Neuronal stem cell (in vitro differentiated cells): ENCODE measurements around the gene CPN2.

Experiments used
- DNase-seq: peaks from one replicate; pipeline ENCODE4 v3.0.0-alpha.2; 2013; ENCODE audit warnings: low spot score
- H2AFZ ChIP-seq: one replicate; pipeline ENCODE4 v1.6.1; 2013; ENCODE audit warnings: mild to moderate bottlenecking, low read length, inconsistent platforms
- H2AK5ac ChIP-seq: 2 replicates; pipeline ENCODE4 v1.6.1; 2013; ENCODE audit warnings: low read depth, mild to moderate bottlenecking, inconsistent platforms, low read length, moderate library complexity, mixed read lengths
- H2BK120ac ChIP-seq: 2 replicates; pipeline ENCODE4 v1.6.1; 2013; ENCODE audit warnings: low read depth, mild to moderate bottlenecking, inconsistent platforms, low read length, moderate library complexity, mixed read lengths
- H2BK12ac ChIP-seq: one replicate; pipeline ENCODE4 v1.6.1; 2013; ENCODE audit warnings: low read length, inconsistent platforms
- H2BK15ac ChIP-seq: 2 replicates; pipeline ENCODE4 v1.6.1; 2013; ENCODE audit warnings: mild to moderate bottlenecking, low read length, inconsistent platforms, mixed read lengths
- H2BK5ac ChIP-seq: one replicate; pipeline ENCODE4 v1.6.1; 2013; ENCODE audit warnings: inconsistent platforms, mild to moderate bottlenecking, low read length, moderate library complexity
- H3K14ac ChIP-seq: one replicate; pipeline ENCODE4 v1.6.1; 2013; ENCODE audit warnings: low read length, inconsistent platforms
- H3K18ac ChIP-seq: 2 replicates; pipeline ENCODE4 v1.6.1; 2013; ENCODE audit warnings: low read length, inconsistent platforms
- H3K23ac ChIP-seq: 2 replicates; pipeline ENCODE4 v1.6.1; 2013; ENCODE audit warnings: low read depth, mild to moderate bottlenecking, mixed read lengths, low read length, inconsistent platforms; ENCODE audit not compliant: poor library complexity
- H3K27ac ChIP-seq: replicated peaks from 3 replicates; pipeline ENCODE4 v1.5.1; 2013; ENCODE audit warnings: low read length, inconsistent platforms
- H3K27me3 ChIP-seq, 3 experiments: 2 replicates each; pipeline ENCODE4 v1.6.1; 2013; ENCODE audit warnings: low read length in 3 of 3, mild to moderate bottlenecking in 2 of 3, inconsistent platforms in 1 of 3, low read depth in 1 of 3, mixed read lengths in 1 of 3, moderate library complexity in 1 of 3; ENCODE audit not compliant: control insufficient read depth in 3 of 3, insufficient read depth in 3 of 3
- H3K36me3 ChIP-seq, 2 donors: replicated peaks in 1 of 2; 2 replicates each; pipeline ENCODE4 v1.6.1; 2013; ENCODE audit warnings: low read length in 2 of 2; ENCODE audit not compliant: control insufficient read depth in 2 of 2, insufficient read depth in 2 of 2
- H3K4ac ChIP-seq: 2 replicates; pipeline ENCODE4 v1.6.1; 2013; ENCODE audit warnings: inconsistent platforms, mild to moderate bottlenecking, low read length, moderate library complexity
- H3K4me1 ChIP-seq, 2 donors: 1 replicate in 1 of 2; 2 replicates in 1 of 2; pipeline ENCODE4 v1.6.1; 2013; ENCODE audit warnings: low read length in 2 of 2, low read depth in 1 of 2; ENCODE audit not compliant: control insufficient read depth in 2 of 2, insufficient read depth in 1 of 2
- H3K4me2 ChIP-seq: one replicate; pipeline ENCODE4 v1.6.1; 2013; ENCODE audit warnings: mild to moderate bottlenecking, low read length, inconsistent platforms; ENCODE audit not compliant: insufficient read depth, poor library complexity, severe bottlenecking
- H3K4me3 ChIP-seq, 2 donors: 2 replicates each; pipeline ENCODE4 v1.5.1; 2013; ENCODE audit warnings: low read length in 2 of 2, mild to moderate bottlenecking in 2 of 2, inconsistent platforms in 1 of 2, moderate library complexity in 1 of 2
- H3K79me1 ChIP-seq: one replicate; pipeline ENCODE4 v1.6.1; 2013; ENCODE audit warnings: low read depth, mild to moderate bottlenecking, inconsistent platforms, low read length, moderate library complexity
- H3K9ac ChIP-seq: one replicate; pipeline ENCODE4 v1.6.1; 2013; ENCODE audit warnings: mild to moderate bottlenecking, low read depth, low read length, inconsistent platforms; ENCODE audit not compliant: poor library complexity
- H3K9me3 ChIP-seq, 2 donors: replicated peaks in 1 of 2; 2 replicates each; pipeline versions ENCODE3 to v1.6.1; 2013; ENCODE audit warnings: low read length in 2 of 2, mild to moderate bottlenecking in 2 of 2, inconsistent platforms in 1 of 2, low read depth in 1 of 2, mixed read lengths in 1 of 2, moderate library complexity in 1 of 2; ENCODE audit not compliant: control insufficient read depth in 2 of 2, insufficient read depth in 1 of 2
- H4K8ac ChIP-seq: one replicate; pipeline ENCODE4 v1.6.1; 2013; ENCODE audit warnings: low read depth, mild to moderate bottlenecking, inconsistent platforms, low read length, moderate library complexity
- H4K91ac ChIP-seq: one replicate; pipeline ENCODE4 v1.6.1; 2013; ENCODE audit warnings: low read length, low read depth, mild to moderate bottlenecking, inconsistent platforms; ENCODE audit not compliant: poor library complexity
- WGBS, 2 donors: extraction: QIAGEN DNeasy Blood & Tissue Kit; methylation state at CpG; one replicate each; pipeline ENCODE4 v1.1.7; 2013; ENCODE audit warnings: missing lambda C conversion rate in 2 of 2, mixed read lengths in 1 of 2; ENCODE audit not compliant: insufficient read length in 2 of 2, insufficient replicate concordance in 1 of 2; ENCODE audit errors: extremely low coverage in 2 of 2; 5-methylcytosine and 5-hydroxymethylcytosine counted together

Gene CPN2

DNA sequence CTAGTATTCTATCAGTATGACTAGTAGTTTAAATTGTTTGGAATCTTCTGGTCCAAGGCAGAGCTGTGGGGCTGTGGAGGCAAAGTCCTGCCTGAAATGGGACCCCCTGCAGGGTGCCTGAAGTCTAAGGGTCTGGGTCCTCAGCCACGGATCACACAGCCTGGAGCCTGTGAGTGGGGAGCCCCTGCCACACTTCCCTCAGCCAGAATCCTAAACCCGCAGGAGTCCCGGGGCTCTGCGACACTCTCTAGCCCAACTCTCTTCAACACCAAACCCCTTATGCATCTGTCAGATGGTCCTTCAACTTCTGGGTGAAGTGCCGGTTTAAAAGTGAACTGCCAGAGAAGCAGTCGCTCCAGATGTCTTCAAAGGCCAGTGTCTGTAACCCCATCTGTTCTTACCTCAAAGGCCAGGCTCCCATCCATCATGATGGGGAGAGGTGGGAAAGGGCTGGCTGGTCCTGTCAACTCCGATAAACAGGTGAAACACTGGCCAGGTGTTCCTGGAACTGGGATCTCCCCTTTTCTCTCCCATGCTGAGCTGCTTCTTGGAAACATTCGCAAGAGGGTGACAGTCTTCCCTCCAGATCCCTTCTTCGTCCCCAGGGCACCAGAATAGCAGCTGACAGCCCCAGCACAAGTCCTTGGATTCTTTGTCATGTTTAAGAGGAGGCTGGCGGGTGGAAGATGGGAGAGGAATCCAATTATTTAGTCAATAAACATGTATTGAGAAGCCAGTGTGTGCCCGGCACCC is 45.6 kb downstream of the CPN2 start:
- peak overlapping the region; percentile 34 for H3K18ac ChIP-seq
- H3K9ac ChIP-seq: no peak overlapping the region
- no peak for DNase-seq
- no peak overlapping the region for H3K27ac ChIP-seq
- no peak overlapping the region for H2BK12ac ChIP-seq
- no peaks in the 10 kb centered on the region for H3K79me1 ChIP-seq
- no peak overlapping the region for H3K23ac ChIP-seq
- peaks cover 0 to 4% of the 10 kb centered on the region in 2 donors for H3K9me3 ChIP-seq
- no peaks in the 10 kb centered on the region for H3K36me3 ChIP-seq
- no CpG with 5 or more reads among the region's 11 CpGs for WGBS, 2 donors
- H3K4me1 ChIP-seq: peaks cover 15 to 35% of the 10 kb centered on the region in 2 donors
- H3K27me3 ChIP-seq: peaks cover 0 to 12% (median 0%) of the 10 kb centered on the region in 3 experiments
- no peak overlapping the region for H3K4me3 ChIP-seq
- no peak overlapping the region for H3K4ac ChIP-seq
- no peak overlapping the region for H2BK120ac ChIP-seq
- H3K14ac ChIP-seq: no peak overlapping the region
- H2AK5ac ChIP-seq: no peak overlapping the region
- no peak overlapping the region for H2BK5ac ChIP-seq
- H3K4me2 ChIP-seq: no peak overlapping the region
- H2AFZ ChIP-seq: peak overlapping the region; percentile 62
- H2BK15ac ChIP-seq: no peak overlapping the region
- no peak overlapping the region for H4K91ac ChIP-seq
- no peak overlapping the region for H4K8ac ChIP-seq

DNA sequence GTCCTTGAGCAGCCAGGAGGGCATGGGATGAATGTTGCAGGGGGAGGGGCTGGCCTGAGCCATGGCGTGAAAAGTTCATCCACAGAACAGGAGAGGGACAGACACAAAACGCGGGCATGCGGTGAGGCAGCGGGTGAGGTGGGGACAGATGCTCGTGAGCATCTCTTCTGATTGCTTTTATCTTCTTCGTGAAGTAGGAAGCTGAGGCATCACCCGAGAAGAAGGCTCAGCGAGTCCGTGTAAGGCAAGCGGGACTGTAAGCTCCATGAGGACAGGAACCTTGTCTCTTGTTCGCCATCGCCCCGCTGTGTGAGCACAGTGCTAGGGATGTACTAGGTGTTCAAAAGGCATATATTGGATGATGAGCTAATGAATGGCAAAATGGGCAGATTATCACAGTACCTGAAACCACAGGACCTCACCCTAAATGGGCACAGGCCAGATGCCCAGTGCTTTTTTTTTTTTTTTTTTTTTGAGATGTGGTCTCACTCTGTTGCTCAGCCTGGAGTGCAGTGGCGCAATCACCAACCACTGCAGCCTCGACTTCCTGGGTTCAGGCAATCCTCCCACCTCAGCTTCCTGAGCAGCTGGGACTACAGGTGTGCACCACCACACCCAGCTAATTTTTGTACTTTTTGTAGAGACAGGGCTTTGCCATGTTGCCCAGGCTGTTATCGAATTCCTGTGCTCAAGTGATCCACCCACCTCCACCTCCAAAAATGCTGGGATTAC is 46.8 kb downstream of the CPN2 start:
- Histone ChIP-seq H3K4me3 (no peak overlapping the region), H2BK120ac (no peak overlapping the region), H3K4ac (no peak overlapping the region), H2BK12ac (no peak overlapping the region), H2AK5ac (no peak overlapping the region), H2BK5ac (no peak overlapping the region), H3K9ac (no peak overlapping the region), H3K36me3 (no peaks in the 10 kb centered on the region), H3K4me2 (no peak overlapping the region), H3K27ac (no peak overlapping the region), H3K79me1 (no peaks in the 10 kb centered on the region), H4K8ac (no peak overlapping the region), H4K91ac (no peak overlapping the region), H3K4me1 (peaks cover 17 to 28% of the 10 kb centered on the region in 2 donors), H3K27me3 (peaks cover 0 to 12% (median 0%) of the 10 kb centered on the region in 3 experiments), H3K9me3 (peaks cover 0 to 4% of the 10 kb centered on the region in 2 donors), H2AFZ (no peak overlapping the region), H3K14ac (no peak overlapping the region), H2BK15ac (no peak overlapping the region), H3K23ac (no peak overlapping the region), H3K18ac (no peak overlapping the region)
- no peak for DNase-seq
- WGBS, 2 donors: no CpG with 5 or more reads among the region's 17 CpGs

DNA sequence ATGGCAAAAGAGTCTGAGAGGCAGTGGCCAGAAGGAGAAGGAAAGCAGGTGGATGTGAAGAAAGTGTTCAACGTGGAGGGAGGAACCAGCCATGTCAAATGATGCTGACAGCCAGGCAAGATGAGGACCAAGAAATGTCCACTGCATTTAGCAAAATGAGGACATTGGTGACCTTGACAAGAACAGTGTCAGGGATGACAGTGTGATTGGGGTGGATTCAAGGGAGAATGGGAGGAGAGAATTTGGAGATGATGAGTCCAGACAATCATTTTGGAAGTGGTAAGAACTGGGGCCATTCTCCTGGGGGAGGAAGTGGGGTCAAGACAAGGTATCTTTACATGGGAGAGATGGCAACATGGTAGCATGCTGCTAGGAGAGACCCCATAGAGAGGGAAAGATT is 47.4 kb downstream of the CPN2 start:
- no peak overlapping the region for H2BK5ac ChIP-seq
- DNase-seq: no peak
- H3K14ac ChIP-seq: no peak overlapping the region
- H3K18ac ChIP-seq: no peak overlapping the region
- no peak overlapping the region for H3K4me3 ChIP-seq
- H2BK12ac ChIP-seq: no peak overlapping the region
- H3K4me1 ChIP-seq: peaks cover 18 to 23% of the 10 kb centered on the region in 2 donors
- peaks cover 0 to 4% of the 10 kb centered on the region in 2 donors for H3K9me3 ChIP-seq
- no peak overlapping the region for H3K4me2 ChIP-seq
- no peak overlapping the region for H2AFZ ChIP-seq
- H2BK15ac ChIP-seq: no peak overlapping the region
- H3K36me3 ChIP-seq: no peaks in the 10 kb centered on the region
- no peak overlapping the region for H3K4ac ChIP-seq
- peaks cover 0 to 12% (median 0%) of the 10 kb centered on the region in 3 experiments for H3K27me3 ChIP-seq
- no peak overlapping the region for H2AK5ac ChIP-seq
- H3K23ac ChIP-seq: no peak overlapping the region
- H2BK120ac ChIP-seq: no peak overlapping the region
- H3K79me1 ChIP-seq: no peaks in the 10 kb centered on the region
- no peak overlapping the region for H4K8ac ChIP-seq
- H3K27ac ChIP-seq: no peak overlapping the region
- no peak overlapping the region for H3K9ac ChIP-seq
- WGBS, 2 donors: no CpG with 5 or more reads among the region's 1 CpG
- H4K91ac ChIP-seq: no peak overlapping the region

DNA sequence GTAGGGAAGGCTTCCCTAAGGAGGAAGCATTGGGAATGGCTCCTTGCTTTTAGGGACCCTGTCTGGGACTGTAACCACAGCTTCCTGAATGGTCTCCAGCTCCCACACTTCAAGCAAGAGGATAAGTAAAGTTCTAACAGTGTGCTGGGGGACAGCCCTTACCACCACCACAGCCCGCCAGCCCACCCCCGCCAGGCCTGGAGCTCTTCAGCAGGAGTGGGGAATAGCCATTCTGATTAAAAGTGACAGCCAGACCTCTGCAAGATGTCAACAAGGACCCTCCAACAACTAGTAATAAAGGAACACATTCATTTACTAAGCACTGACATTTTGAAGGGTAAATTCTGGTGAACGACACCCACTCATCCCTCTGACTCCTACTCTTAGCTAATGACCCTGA is 49.4 kb downstream of the CPN2 start:
- H3K18ac ChIP-seq: no peak overlapping the region
- no peak overlapping the region for H3K23ac ChIP-seq
- no CpG with 5 or more reads among the region's 3 CpGs for WGBS, 2 donors

More for the DNA sequence above, 49.4 kb downstream of the CPN2 start:
- H2BK120ac ChIP-seq: no peak overlapping the region
- H3K14ac ChIP-seq: no peak overlapping the region
- no peak overlapping the region for H3K27ac ChIP-seq
- no peak overlapping the region for H2AK5ac ChIP-seq
- H4K91ac ChIP-seq: no peak overlapping the region
- H2BK12ac ChIP-seq: no peak overlapping the region
- H3K27me3 ChIP-seq: peaks cover 0 to 12% (median 0%) of the 10 kb centered on the region in 3 experiments
- no peak overlapping the region for H4K8ac ChIP-seq
- H2BK5ac ChIP-seq: no peak overlapping the region
- H3K4me2 ChIP-seq: no peak overlapping the region
- peaks cover 17 to 24% of the 10 kb centered on the region in 2 donors for H3K4me1 ChIP-seq
- no peak overlapping the region for H2AFZ ChIP-seq
- H3K79me1 ChIP-seq: no peaks in the 10 kb centered on the region
- no peaks in the 10 kb centered on the region for H3K36me3 ChIP-seq
- peaks cover 0 to 4% of the 10 kb centered on the region in 2 donors for H3K9me3 ChIP-seq
- no peak overlapping the region for H3K4me3 ChIP-seq
- no peak overlapping the region for H3K4ac ChIP-seq
- H2BK15ac ChIP-seq: no peak overlapping the region
- no peak overlapping the region for H3K9ac ChIP-seq
- DNase-seq: no peak
